ENCODE data around the gene GSE1.

GSE1 gene

DNA sequence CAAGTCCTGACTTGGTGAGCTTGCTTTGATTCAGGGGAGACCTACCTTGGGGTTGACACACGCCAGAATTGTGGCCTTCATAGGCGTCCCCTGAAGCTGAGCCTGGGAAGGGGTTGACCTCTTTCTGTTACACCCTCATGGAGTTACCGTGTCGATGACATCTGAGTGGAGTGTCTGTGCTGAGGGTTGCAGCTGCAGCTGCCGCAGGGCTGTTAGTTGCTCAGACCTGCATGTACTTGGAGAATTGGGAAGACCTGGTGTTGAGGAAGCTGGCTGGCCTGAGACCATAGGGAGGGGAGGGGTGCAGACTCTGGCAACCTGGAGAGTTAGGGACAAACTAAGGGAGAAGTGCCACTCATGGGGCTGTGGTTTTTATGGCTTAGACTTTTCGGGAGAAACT is 9.6 kb downstream of the GSE1 start:
- peak; percentile 61 for FAIRE-seq
- TF ChIP-seq PAX5 (IDR thresholded peaks at IDR 0.05; ENCODE audit: insufficient read depth, low read length, severe bottlenecking) (no peak), POLR2AphosphoS5 (IDR thresholded peaks at IDR 0.05; ENCODE audit: low read depth, low read length) (no peak), SPI1 (IDR thresholded peaks at IDR 0.05; ENCODE audit: low read depth, low read length) (no peak), TAF1 (IDR thresholded peaks at IDR 0.05; ENCODE audit: low read depth, low read length) (no peak), POU2F2 (IDR thresholded peaks at IDR 0.05; ENCODE audit: low read depth, low read length) (no peak), POLR2A (IDR thresholded peaks at IDR 0.05; ENCODE audit: low read depth, low read length) (no peak)
- no peak for DNase-seq (ENCODE audit: insufficient read length, low spot score)

DNA sequence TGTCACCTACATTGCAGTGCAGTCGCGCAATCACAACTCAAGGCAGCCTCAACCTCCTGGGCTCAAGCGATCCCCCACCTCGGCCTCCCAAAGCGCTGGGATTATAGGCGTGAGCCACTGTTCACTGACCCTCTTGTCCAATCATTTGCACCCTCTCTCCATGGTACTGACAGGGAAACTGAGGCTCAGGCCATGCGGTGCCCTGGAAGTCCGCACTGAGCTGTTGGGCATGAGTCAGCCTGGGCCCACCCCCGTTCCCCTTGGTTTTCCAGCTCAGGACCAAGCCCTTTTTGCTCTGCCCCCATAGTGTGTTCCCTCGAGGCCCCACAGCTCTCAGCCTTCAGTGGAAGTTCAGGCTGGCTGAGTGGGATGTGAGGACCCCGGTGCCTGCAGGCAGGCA is 10.1 kb downstream of the GSE1 start:
- no peak for DNase-seq (ENCODE audit: insufficient read length, low spot score)
- no peak for FAIRE-seq
- TF ChIP-seq POU2F2 (IDR thresholded peaks at IDR 0.05; ENCODE audit: low read depth, low read length) (no peak), POLR2AphosphoS5 (IDR thresholded peaks at IDR 0.05; ENCODE audit: low read depth, low read length) (no peak), TAF1 (IDR thresholded peaks at IDR 0.05; ENCODE audit: low read depth, low read length) (no peak), SPI1 (IDR thresholded peaks at IDR 0.05; ENCODE audit: low read depth, low read length) (no peak), PAX5 (IDR thresholded peaks at IDR 0.05; ENCODE audit: insufficient read depth, low read length, severe bottlenecking) (no peak), POLR2A (IDR thresholded peaks at IDR 0.05; ENCODE audit: low read depth, low read length) (no peak)

DNA sequence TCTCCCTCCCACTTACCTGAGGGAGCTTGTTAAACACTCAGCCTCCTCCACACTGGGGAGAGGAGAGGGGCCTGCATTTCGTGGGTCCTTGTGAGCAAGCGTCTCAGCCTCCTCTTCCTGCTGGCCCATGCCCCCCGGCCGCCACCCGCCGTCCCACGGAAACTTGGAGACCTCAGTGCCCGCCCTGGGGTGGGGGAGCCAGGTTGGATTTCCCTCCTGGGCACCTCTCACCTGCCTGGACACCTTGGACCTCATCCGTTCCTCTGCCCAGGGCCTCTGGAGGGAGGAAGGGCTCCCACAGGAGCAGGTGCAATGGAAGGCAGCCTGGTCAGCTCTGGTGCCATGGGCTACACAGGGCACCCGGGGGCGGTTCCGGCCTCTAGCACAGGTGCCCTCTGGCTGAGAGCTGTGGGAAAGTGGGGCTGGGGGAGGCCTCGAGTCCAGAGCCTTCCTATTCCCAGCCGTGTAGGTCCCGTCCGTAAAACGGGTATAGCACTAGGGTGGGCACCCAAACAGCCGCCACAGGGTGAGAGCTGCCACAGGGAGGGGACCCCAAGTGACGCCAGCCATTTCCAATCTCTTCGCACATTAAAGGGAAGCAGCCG is 11.0 kb downstream of the GSE1 start:
- TF ChIP-seq POLR2AphosphoS5 (IDR thresholded peaks at IDR 0.05; ENCODE audit: low read depth, low read length) (no peak), POU2F2 (IDR thresholded peaks at IDR 0.05; ENCODE audit: low read depth, low read length) (no peak), POLR2A (IDR thresholded peaks at IDR 0.05; ENCODE audit: low read depth, low read length) (no peak), PAX5 (IDR thresholded peaks at IDR 0.05; ENCODE audit: insufficient read depth, low read length, severe bottlenecking) (no peak), SPI1 (IDR thresholded peaks at IDR 0.05; ENCODE audit: low read depth, low read length) (no peak), TAF1 (IDR thresholded peaks at IDR 0.05; ENCODE audit: low read depth, low read length) (no peak)
- FAIRE-seq (no peak), DNase-seq (ENCODE audit: insufficient read length, low spot score) (no peak)

DNA sequence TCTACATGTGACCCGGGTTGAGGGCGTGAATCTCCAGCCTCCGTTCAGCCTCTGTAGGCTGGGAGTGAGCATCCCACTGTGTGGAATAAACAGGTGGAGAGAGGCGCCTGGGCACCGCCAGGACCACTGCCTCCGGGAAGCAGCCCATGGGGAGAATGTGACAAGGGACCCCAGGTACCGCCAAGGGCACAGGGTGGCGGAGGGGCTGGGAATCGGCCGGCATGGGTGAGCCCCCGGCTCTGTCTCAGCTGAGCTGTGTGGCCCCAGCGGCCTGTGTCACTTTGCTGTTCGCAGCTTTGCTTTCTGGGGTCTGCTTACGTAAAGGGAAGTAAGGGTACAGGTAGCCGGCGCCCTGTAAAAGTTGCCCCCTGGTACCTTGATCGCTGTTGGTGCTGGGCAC is 11.5 kb downstream of the GSE1 start:
- no peak for FAIRE-seq
- TF ChIP-seq PAX5 (IDR thresholded peaks at IDR 0.05; ENCODE audit: insufficient read depth, low read length, severe bottlenecking) (no peak), TAF1 (IDR thresholded peaks at IDR 0.05; ENCODE audit: low read depth, low read length) (no peak), POLR2AphosphoS5 (IDR thresholded peaks at IDR 0.05; ENCODE audit: low read depth, low read length) (no peak), POLR2A (IDR thresholded peaks at IDR 0.05; ENCODE audit: low read depth, low read length) (no peak), POU2F2 (IDR thresholded peaks at IDR 0.05; ENCODE audit: low read depth, low read length) (no peak), SPI1 (IDR thresholded peaks at IDR 0.05; ENCODE audit: low read depth, low read length) (no peak)
- no peak for DNase-seq (ENCODE audit: insufficient read length, low spot score)

DNA sequence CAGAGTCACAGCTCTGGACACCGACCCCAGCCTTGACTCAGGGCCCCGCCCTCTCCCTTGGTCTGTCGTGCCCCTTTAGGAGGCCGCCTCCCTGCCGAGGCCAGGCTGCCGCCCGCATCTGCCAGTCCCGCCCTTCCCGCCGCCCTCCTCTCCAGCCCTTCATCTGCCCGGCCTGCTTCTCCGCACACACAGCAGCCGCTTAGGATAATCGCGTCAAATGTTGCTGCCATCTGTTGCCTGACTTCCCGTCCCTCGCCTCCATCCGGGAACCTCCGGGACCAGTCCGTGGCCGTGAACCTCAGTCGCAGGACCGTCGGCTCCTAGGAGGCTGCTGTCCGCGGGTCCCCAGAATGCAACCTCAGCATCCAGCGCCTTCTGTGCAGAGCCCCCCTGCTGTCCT is 11.9 kb downstream of the GSE1 start:
- no peak for DNase-seq (ENCODE audit: insufficient read length, low spot score)
- TF ChIP-seq POU2F2 (IDR thresholded peaks at IDR 0.05; ENCODE audit: low read depth, low read length): no peak
- TF ChIP-seq POLR2AphosphoS5 (IDR thresholded peaks at IDR 0.05; ENCODE audit: low read depth, low read length): no peak
- no peak for TF ChIP-seq PAX5 (IDR thresholded peaks at IDR 0.05; ENCODE audit: insufficient read depth, low read length, severe bottlenecking)
- TF ChIP-seq SPI1 (IDR thresholded peaks at IDR 0.05; ENCODE audit: low read depth, low read length): no peak
- no peak for TF ChIP-seq POLR2A (IDR thresholded peaks at IDR 0.05; ENCODE audit: low read depth, low read length)
- TF ChIP-seq TAF1 (IDR thresholded peaks at IDR 0.05; ENCODE audit: low read depth, low read length): no peak
- no peak for FAIRE-seq

DNA sequence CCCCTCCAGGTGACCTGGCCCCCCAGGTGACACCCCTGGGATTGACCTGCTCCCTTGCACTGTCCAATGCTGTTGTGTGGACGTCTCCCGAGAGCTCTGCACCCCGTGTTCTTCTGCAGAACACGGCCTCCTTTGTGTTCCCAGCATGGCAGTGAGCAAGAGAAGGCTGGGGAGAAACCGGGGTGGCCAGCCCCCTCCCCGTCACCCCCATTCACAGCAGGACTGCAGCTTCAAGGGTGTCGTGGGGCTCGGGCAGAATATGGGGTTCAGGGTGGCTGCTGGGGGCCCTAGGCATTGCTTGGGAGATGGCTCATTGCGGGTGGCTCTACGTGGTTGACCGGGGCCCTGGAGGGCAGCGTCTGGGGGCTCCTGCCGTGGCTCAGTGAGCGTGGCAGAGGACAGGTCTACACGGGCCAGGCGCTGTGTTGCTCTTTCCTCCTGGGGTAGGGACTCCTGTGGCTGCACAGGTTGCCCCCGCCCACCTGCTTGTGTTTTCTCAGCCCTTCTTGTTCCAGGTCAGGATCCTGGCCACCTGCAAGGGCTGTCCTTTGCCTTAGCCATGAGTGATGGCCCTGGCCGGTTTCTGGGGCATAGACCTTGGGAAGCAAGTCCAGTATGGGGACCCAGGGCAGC is 12.5 kb downstream of the GSE1 start:
- TF ChIP-seq PAX5 (IDR thresholded peaks at IDR 0.05; ENCODE audit: insufficient read depth, low read length, severe bottlenecking) (no peak), TAF1 (IDR thresholded peaks at IDR 0.05; ENCODE audit: low read depth, low read length) (no peak), POLR2A (IDR thresholded peaks at IDR 0.05; ENCODE audit: low read depth, low read length) (no peak), POLR2AphosphoS5 (IDR thresholded peaks at IDR 0.05; ENCODE audit: low read depth, low read length) (no peak), SPI1 (IDR thresholded peaks at IDR 0.05; ENCODE audit: low read depth, low read length) (no peak), POU2F2 (IDR thresholded peaks at IDR 0.05; ENCODE audit: low read depth, low read length) (no peak)
- FAIRE-seq: no peak
- no peak for DNase-seq (ENCODE audit: insufficient read length, low spot score)

DNA sequence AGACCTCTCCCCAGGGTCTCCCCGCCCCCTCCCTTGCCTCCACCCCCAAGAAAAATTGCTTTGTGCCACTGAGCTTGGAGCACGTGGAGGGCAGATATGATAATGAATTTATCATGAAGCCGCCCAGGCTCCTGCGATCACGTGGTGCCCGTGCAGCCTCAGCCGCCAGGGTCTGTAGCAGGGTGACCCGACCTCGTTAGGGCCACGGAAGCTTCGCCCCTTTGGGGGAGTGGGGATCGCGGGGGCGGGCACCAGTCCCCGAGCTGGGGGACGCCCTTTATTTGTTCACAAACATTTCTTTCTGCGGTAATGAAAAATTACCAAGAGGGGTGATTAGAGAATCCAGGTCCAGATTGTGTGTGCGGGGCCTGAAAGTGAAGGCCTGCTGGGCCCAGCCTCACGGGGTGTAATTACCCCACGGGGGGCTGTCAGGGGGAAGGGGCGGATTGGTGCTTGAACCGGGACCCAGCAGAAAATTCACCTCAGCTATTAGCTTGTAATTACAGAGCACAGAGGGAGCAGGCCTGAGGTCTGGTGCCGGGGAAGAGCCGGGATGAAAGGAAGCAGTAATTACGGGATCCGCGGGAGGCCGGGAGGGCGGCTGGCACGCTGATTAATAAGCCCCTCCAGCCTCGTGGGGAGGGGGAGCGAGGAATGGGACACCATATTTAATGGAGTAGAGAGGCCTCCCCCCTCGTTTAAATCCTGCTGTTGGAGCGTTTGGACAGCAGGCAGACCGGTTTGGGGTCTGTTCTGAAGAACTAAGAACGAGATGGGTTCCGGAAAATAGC is 13.3 kb downstream of the GSE1 start:
- FAIRE-seq (no peak), DNase-seq (ENCODE audit: insufficient read length, low spot score) (no peak)
- no peak for TF ChIP-seq PAX5 (IDR thresholded peaks at IDR 0.05; ENCODE audit: insufficient read depth, low read length, severe bottlenecking)
- TF ChIP-seq POU2F2 (IDR thresholded peaks at IDR 0.05; ENCODE audit: low read depth, low read length): no peak
- TF ChIP-seq SPI1 (IDR thresholded peaks at IDR 0.05; ENCODE audit: low read depth, low read length): no peak
- no peak for TF ChIP-seq POLR2AphosphoS5 (IDR thresholded peaks at IDR 0.05; ENCODE audit: low read depth, low read length)
- TF ChIP-seq TAF1 (IDR thresholded peaks at IDR 0.05; ENCODE audit: low read depth, low read length): no peak
- no peak for TF ChIP-seq POLR2A (IDR thresholded peaks at IDR 0.05; ENCODE audit: low read depth, low read length)

DNA sequence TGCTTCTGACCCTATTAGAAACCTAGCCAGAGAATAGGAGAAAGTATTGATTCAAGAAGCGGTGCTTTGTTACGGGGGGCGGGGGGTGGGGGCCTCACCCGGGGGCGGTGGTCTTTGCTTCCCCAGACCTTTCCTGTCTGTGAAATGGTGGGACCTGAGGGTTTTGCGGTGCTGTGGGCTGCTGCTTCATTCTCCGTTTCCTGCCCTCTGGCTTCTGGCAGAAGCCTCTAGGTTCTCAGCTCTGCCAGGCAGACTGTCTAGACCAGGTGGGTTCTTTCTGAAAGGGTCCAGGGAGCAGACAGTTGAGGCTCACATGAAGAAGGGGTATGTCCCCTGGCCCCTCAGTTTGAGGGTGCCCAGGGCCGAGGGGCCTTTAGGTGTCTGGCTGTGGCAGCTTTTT is 14.0 kb downstream of the GSE1 start:
- no peak for DNase-seq (ENCODE audit: insufficient read length, low spot score)
- FAIRE-seq: no peak
- TF ChIP-seq POLR2AphosphoS5 (IDR thresholded peaks at IDR 0.05; ENCODE audit: low read depth, low read length) (no peak), POLR2A (IDR thresholded peaks at IDR 0.05; ENCODE audit: low read depth, low read length) (no peak), TAF1 (IDR thresholded peaks at IDR 0.05; ENCODE audit: low read depth, low read length) (no peak), PAX5 (IDR thresholded peaks at IDR 0.05; ENCODE audit: insufficient read depth, low read length, severe bottlenecking) (no peak), SPI1 (IDR thresholded peaks at IDR 0.05; ENCODE audit: low read depth, low read length) (no peak), POU2F2 (IDR thresholded peaks at IDR 0.05; ENCODE audit: low read depth, low read length) (no peak)
